Thoracic aorta (tissue), 2 donors: ENCODE results near the gene TRIM63. TPM values are rescaled to one million over a fixed set of nuclear protein-coding genes. Genes with fewer than 3 reads are reported as not detected.

Experiments used
- ATAC-seq: fragments of 150-250 bp; one replicate; pipeline ENCODE4 v1.8.0; 2017; ENCODE audit warnings: low read depth; ENCODE audit not compliant: insufficient number of reproducible peaks, low FRiP score
- DNase-seq: peaks from one replicate; pipeline ENCODE4 v3.0.0-alpha.2; 2020; ENCODE audit warnings: low spot score
- H3K27ac ChIP-seq, 2 donors: fragments of 200-600 bp; sonication (generic); 1 replicate in 1 of 2; 2 replicates in 1 of 2; pipeline ENCODE4 v1.5.1; 2016; ENCODE audit warnings: mild to moderate bottlenecking in 2 of 2, moderate library complexity in 2 of 2
- H3K27me3 ChIP-seq: fragments of 200-600 bp; sonication (generic); replicated peaks from 2 replicates; pipeline ENCODE4 v1.6.0; 2016; ENCODE audit warnings: mild to moderate bottlenecking; ENCODE audit not compliant: insufficient read depth
- H3K36me3 ChIP-seq: fragments of 200-600 bp; sonication (generic); one replicate; pipeline ENCODE4 v1.5.1; 2016
- H3K4me1 ChIP-seq, 2 donors: fragments of 200-600 bp; sonication (generic); 1 replicate in 1 of 2; 2 replicates in 1 of 2; pipeline versions ENCODE4 v1.5.1 to v1.6.0; 2016; ENCODE audit warnings: low read depth in 2 of 2, mild to moderate bottlenecking in 1 of 2; ENCODE audit not compliant: control insufficient read depth in 1 of 2
- H3K4me3 ChIP-seq: fragments of 200-600 bp; sonication (generic); 2 replicates; pipeline ENCODE4 v1.5.1; 2016; ENCODE audit warnings: mild to moderate bottlenecking
- H3K9me3 ChIP-seq: fragments of 200-600 bp; sonication (generic); 2 replicates; pipeline ENCODE4 v1.5.1; 2016
- total RNA-seq, 2 donors: library from RNA; depleted of rRNA; stranded (reverse); fragments of >200 nt; gene quantifications; one replicate each; pipeline versions ENCODE4 v1.1.0 to v1.2.3, GENCODE V29; 2016
- TF ChIP-seq, protein P1 (sequence below): fragments of 200-600 bp; sonication (generic); IDR thresholded peaks from one replicate; pipeline ENCODE4 v1.5.1; 2019; ENCODE audit warnings: antibody characterized with exemption

TRIM63 gene
- total RNA-seq, 2 donors from 2014 or later, result not detected

DNA sequence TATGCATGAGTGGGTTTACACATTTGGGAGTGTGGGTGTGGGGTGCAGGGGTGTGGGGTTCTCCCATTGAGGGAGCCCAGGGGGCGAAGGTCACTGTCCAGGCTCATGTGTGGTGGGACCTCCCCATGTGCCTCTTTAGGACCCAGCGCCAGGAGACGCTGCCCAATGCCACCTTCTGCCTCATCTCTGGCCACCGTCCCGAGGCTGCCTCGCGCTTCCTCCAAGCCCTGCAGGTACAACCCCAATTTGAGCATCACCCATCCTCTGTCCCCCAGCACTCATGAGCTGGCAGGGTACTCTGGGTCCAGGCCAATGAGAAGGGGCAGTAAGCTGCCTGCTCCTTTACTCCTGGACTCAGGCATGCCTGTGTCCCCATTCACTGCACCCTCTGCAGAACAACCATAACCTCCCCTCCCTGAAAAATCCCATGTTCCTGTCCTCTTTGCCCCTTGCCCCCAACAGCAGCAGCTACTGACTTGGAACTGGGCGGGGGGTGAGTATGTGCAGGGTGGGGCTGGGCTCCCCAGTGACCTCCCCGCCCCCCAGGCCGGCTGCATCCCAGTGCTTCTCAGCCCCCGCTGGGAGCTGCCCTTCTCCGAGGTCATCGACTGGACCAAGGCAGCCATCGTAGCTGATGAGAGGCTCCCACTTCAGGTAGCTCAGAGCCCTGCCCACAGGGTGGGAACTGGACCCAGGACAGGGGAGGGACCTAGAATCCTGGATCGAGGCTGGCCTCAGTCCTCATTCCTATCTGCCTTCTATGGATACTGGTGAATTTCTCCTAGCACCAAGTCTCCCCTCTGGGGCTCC lies 38.2 kb downstream of the TRIM63 start:
- no peak for DNase-seq

DNA sequence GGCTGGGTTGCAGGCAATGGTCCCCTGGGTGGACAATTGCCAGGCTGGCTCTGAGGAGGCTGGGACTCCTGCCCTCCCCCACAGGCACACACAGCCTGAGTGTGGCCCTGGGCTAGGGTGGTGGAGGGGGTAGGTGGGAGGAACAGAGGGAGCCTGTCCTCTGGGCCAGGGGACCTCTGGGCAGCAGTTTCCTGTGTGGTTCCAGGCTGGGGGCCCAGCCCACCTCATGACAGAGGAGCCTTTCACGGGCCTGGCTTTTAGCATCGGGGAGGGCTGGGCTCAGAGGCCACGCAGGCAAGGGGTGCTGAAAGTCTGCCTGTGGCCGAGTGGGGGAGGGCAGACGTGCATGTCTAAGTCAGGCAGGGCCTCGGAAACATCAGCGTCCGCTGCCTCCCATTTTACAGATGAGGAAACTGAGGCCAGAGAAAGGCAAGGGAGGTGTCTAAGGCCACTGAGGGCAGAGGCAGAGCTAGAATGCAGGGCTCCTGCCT lies 38.9 kb downstream of the TRIM63 start:
- Histone ChIP-seq H3K4me1 (no peaks in the 10 kb centered on the region), H3K36me3 (no peaks in the 10 kb centered on the region)
- ATAC-seq, result no peak

More for the DNA sequence above, 38.2 kb downstream of the TRIM63 start:
- Histone ChIP-seq H3K4me3 (no peak overlapping the region), H3K4me1 (no peaks in the 10 kb centered on the region), H3K27me3 (no peaks in the 10 kb centered on the region), H3K9me3 (no peaks in the 10 kb centered on the region), H3K36me3 (no peaks in the 10 kb centered on the region), H3K27ac (no peak overlapping the region)
- TF ChIP-seq, protein P1, sequence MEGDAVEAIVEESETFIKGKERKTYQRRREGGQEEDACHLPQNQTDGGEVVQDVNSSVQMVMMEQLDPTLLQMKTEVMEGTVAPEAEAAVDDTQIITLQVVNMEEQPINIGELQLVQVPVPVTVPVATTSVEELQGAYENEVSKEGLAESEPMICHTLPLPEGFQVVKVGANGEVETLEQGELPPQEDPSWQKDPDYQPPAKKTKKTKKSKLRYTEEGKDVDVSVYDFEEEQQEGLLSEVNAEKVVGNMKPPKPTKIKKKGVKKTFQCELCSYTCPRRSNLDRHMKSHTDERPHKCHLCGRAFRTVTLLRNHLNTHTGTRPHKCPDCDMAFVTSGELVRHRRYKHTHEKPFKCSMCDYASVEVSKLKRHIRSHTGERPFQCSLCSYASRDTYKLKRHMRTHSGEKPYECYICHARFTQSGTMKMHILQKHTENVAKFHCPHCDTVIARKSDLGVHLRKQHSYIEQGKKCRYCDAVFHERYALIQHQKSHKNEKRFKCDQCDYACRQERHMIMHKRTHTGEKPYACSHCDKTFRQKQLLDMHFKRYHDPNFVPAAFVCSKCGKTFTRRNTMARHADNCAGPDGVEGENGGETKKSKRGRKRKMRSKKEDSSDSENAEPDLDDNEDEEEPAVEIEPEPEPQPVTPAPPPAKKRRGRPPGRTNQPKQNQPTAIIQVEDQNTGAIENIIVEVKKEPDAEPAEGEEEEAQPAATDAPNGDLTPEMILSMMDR, result no peak
- ATAC-seq, result no peak

DNA sequence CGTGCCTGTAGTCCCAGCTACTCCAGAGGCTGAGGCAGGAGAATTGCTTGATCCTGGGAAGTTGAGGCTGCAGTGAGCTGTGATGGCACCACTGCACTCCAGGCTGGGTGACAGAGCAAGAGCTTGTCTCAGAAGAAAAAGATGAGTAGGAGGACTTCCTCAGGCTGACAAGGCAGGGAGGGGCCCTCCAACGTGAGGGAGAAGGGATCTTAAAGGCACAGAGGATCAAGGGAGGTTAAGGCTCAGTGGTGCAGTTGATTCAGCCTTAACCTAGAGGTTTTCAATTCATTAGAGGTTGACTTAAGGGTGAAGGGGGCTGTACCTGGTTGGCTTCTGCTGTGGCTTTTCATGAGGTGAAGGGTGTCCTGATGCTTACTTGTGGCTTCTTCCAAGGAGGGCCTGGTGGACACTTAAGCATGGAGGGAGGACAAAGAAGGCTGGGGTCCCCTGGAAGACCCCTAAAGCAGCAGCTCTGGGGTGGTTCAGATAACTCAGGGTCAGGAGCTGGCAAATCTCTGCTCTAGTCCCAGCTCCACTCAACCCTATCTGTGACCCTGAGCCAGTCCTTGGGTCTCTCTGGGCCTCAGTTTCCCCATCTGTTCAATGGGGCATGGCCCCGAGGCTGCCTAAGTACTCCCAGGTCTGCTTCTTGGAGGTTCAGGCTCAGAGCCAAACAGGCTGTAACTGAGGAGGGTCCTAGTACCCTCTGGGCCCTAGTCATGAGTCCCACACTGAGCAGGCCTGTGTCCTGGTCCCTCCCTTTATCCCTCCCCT lies 39.5 kb downstream of the TRIM63 start:
- no peak for DNase-seq
- no peaks in the 10 kb centered on the region for H3K4me1 ChIP-seq
- TF ChIP-seq, protein P1, result no peak
- ATAC-seq, result no peak
- H3K36me3 ChIP-seq, result no peaks in the 10 kb centered on the region
- H3K27me3 ChIP-seq, result no peaks in the 10 kb centered on the region
- no peak overlapping the region for H3K27ac ChIP-seq
- no peak overlapping the region for H3K4me3 ChIP-seq
- no peaks in the 10 kb centered on the region for H3K9me3 ChIP-seq

More for the DNA sequence above, 38.9 kb downstream of the TRIM63 start:
- Histone ChIP-seq H3K27ac (no peak overlapping the region), H3K27me3 (no peaks in the 10 kb centered on the region), H3K4me3 (no peak overlapping the region), H3K9me3 (no peaks in the 10 kb centered on the region)
- TF ChIP-seq, protein P1, result no peak
- no peak for DNase-seq

DNA sequence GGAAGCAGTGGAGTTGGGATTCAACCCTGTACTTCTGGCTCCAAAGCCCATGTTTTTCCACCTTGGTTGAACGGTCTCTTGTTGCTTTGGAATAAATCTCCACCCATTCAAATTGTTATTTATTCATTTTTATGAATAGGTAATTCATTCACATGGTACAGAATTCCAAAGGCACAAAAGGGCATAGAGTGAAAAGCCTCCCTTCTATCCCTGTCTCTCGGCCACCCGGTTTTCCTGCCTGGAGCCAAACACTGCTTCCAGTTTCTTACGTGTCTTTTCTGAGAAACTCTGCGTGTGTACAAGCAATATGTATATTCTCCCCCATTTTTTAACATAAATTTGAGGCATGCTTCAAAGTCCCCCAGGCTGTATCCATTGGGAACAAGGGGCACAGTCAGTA lies 41.9 kb downstream of the TRIM63 start:
- DNase-seq (no peak), ATAC-seq (no peak)
- H3K27ac ChIP-seq, result no peak overlapping the region
- no peaks in the 10 kb centered on the region for H3K27me3 ChIP-seq
- no peak overlapping the region for H3K4me3 ChIP-seq
- peaks cover 6 to 23% of the 10 kb centered on the region in 2 donors for H3K4me1 ChIP-seq
- H3K36me3 ChIP-seq, result no peaks in the 10 kb centered on the region
- H3K9me3 ChIP-seq, result no peaks in the 10 kb centered on the region
- TF ChIP-seq, protein P1, result no peak

DNA sequence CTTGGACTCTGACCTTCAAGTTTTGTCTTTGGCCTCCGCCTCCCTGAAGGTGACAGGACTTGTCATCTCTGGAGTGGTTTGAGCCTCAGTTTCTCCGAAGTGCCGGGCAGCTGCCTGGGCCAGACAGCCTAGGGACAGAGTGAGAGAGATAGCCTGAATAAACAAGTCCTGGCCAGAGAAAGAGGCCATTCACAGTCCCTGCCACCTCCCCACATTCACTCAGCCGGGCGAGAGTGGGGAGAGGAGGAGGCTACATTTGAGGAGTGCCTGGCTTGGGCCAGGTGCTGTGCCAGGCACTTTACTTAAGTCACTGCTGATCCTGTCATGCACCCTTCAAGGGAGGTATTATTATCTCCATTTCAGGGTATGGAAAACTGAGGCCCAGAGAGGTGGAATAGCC lies 42.4 kb downstream of the TRIM63 start:
- H3K4me1 ChIP-seq, result peaks cover 6 to 27% of the 10 kb centered on the region in 2 donors
- H3K27me3 ChIP-seq, result no peaks in the 10 kb centered on the region
- TF ChIP-seq, protein P1, result no peak
- H3K36me3 ChIP-seq, result no peaks in the 10 kb centered on the region
- no peak for DNase-seq
- H3K9me3 ChIP-seq, result no peaks in the 10 kb centered on the region
- no peak overlapping the region for H3K27ac ChIP-seq
- no peak overlapping the region for H3K4me3 ChIP-seq
- no peak for ATAC-seq
